ENCODE data around the gene FAM83E.

FAM83E gene

DNA sequence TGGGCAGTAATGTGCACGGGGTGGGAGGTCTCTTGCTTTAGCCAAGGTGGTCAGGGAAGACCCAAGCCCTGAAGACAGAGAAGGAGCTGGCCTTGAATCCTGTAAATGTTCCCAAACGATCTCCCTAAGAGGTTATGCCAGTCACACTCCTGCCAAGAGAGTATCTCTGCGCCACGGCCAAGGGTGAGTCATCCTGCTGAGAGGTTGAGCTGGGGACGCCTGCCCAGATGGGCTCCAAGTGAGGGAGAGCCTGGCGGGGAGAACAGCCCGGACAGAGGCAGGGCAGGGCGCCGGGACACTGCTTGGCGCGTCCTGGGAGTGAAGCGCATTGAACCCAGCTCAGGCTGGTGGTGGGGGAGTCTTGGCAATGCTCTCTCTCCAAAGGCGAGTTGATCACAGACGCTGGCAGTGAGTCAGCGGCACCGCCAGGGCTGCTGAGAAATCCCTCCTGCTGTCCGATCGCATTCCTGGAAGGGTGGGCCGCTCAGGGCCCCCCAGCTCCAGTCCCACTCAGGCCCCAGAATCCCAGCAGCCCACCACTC is 46.5 kb downstream of the FAM83E start:
- no peak overlapping the region for H3K27ac Mint-ChIP-seq (ENCODE audit: low read depth)
- no peaks in the 10 kb centered on the region for H3K9me3 Mint-ChIP-seq
- H3K4me1 Mint-ChIP-seq = no peaks in the 10 kb centered on the region
- no peak for DNase-seq (ENCODE audit: low spot score in 2 of 2)
- no peak for ATAC-seq (replicated peaks; ENCODE audit: extremely low read depth, poor library complexity, severe bottlenecking)
- peaks cover 18% of the 10 kb centered on the region for H3K27me3 Mint-ChIP-seq
- no peak overlapping the region for H3K4me3 Mint-ChIP-seq
- no peaks in the 10 kb centered on the region for H3K36me3 Mint-ChIP-seq (ENCODE audit: insufficient read depth)

DNA sequence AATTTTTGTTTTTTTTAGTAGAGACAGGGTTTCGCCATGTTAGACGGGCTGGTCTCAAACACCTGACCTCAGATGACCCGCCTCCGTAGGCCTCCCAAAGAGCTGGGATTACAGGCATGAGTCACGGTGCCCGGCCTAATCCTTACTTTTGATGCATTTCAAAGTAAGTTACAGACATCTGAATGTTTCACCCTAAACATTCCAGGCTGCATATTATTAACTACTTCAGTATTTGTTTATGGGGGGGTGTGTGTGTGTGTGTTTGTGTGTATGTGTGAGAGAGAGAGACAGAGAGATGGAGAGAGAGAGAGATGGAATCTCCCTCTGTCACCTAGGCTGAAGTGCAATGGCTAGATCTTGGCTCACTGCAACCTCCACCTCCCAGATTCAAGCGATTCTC is 49.8 kb downstream of the FAM83E start:
- H3K36me3 Mint-ChIP-seq (ENCODE audit: insufficient read depth) = no peaks in the 10 kb centered on the region
- no peaks in the 10 kb centered on the region for H3K9me3 Mint-ChIP-seq
- no peak for DNase-seq (ENCODE audit: low spot score in 2 of 2)
- H3K4me1 Mint-ChIP-seq = no peaks in the 10 kb centered on the region
- no peak overlapping the region for H3K27ac Mint-ChIP-seq (ENCODE audit: low read depth)
- H3K27me3 Mint-ChIP-seq = peaks cover 18% of the 10 kb centered on the region
- no peak overlapping the region for H3K4me3 Mint-ChIP-seq
- no peak for ATAC-seq (replicated peaks; ENCODE audit: extremely low read depth, poor library complexity, severe bottlenecking)

Measured in central memory CD8-positive, alpha-beta T cell (primary cell).